H1 (cell line): ENCODE measurements around the gene CELF4. TPM values are rescaled to one million over a fixed set of nuclear protein-coding genes. Genes with fewer than 3 reads are reported as not detected.

ENCODE experiments used
- POU5F1 ChIP-seq: IDR thresholded peaks from 2 replicates; pipeline ENCODE4 v1.6.1; 2011; ENCODE audit warnings: low read depth, mild to moderate bottlenecking, low read length, moderate library complexity
- polyA plus RNA-seq, 7 experiments: library from polyadenylated mRNA; depleted of rRNA in 3 of 7; stranded (reverse) in 5 of 7; unstranded in 2 of 7; fragments of >200 nt in 5 of 7; fragments of 200-250 nt in 2 of 7; gene quantifications; 1 replicate in 5 of 7; 2 replicates in 1 of 7; 4 replicates in 1 of 7; pipeline versions ENCODE4 v1.2.1 to v1.2.3, GENCODE V29; 2011 to 2013; ENCODE audit warnings: missing spikeins in 2 of 7, mixed read lengths in 2 of 7
- total RNA-seq: library from RNA; stranded (reverse); fragmentation: NEBNext Ultra II Directional; extraction: Animal tissue kit (Norgen Biotek cat#: 25700); gene quantifications from 2 replicates; pipeline ENCODE4 v1.2.1, GENCODE V29; 2021

CELF4 gene
- total and polyA plus RNA-seq, 2 of the 8 experiments (the other 6 are each of a cell fraction or from before 2014, with no cell fraction given), result 1.6 to 3.4 TPM

- TF ChIP-seq POU5F1, result no peak
Measured at GRCh38 chr18:37388413-37388812, 177.2 kb downstream of the CELF4 start (continued).
